Cardiac muscle cell (in vitro differentiated cells and primary cell): Measurements from ENCODE around the gene BST1. TPM values are rescaled to one million over a fixed set of nuclear protein-coding genes. Genes with fewer than 3 reads are reported as not detected.

Experiments
- DNase-seq, 2 donors: peaks; one replicate each; pipeline versions ENCODE4 v3.0.0 to v3.0.0-alpha.2; 2010 to 2017; ENCODE audit warnings: low read depth in 1 of 2, low spot score in 1 of 2
- H3K27ac ChIP-seq: fragments of 200-600 bp; sonication (generic); 2 replicates; pipeline ENCODE4 v1.5.1; 2016
- H3K27me3 ChIP-seq: fragments of 200-600 bp; sonication (generic); 2 replicates; pipeline ENCODE4 v1.6.0; 2016; ENCODE audit warnings: control low read depth
- H3K36me3 ChIP-seq: fragments of 200-600 bp; sonication (generic); 2 replicates; pipeline ENCODE4 v1.5.1; 2016; ENCODE audit warnings: control low read depth
- H3K4me1 ChIP-seq: fragments of 200-600 bp; sonication (generic); 2 replicates; pipeline ENCODE4 v1.8.1; 2017; ENCODE audit warnings: low read depth, mild to moderate bottlenecking, mixed run types
- H3K4me3 ChIP-seq: fragments of 200-600 bp; sonication (generic); 2 replicates; pipeline ENCODE4 v1.5.1; 2016; ENCODE audit warnings: mild to moderate bottlenecking
- H3K9me3 ChIP-seq: fragments of 200-600 bp; sonication (generic); 2 replicates; pipeline ENCODE4 v1.5.1; 2017; ENCODE audit warnings: low read depth, mild to moderate bottlenecking, control low read depth
- CTCF ChIP-seq: IDR thresholded peaks from 2 replicates; pipeline ENCODE4 v1.5.1; 2012; ENCODE audit warnings: low read depth, mild to moderate bottlenecking, low read length
- polyA plus RNA-seq: library from polyadenylated mRNA; unstranded; fragments of >200 nt; fragmentation: Nextera tagmentation; extraction: Ambion mirVana; gene quantifications from 2 replicates; pipeline ENCODE4 v1.2.1, GENCODE V29; 2016
- total RNA-seq: library from RNA; depleted of rRNA; stranded (reverse); fragments of >200 nt; gene quantifications from 2 replicates; pipeline ENCODE4 v1.2.3, GENCODE V29; 2016

BST1 gene
- total and polyA plus RNA-seq, 2 experiments from 2014 or later = 0.09 to 0.35 TPM

- Histone ChIP-seq H3K9me3 (no peaks in the 10 kb centered on the region), H3K27ac (no peak overlapping the region), H3K36me3 (peaks cover under 1% of the 10 kb centered on the region), H3K4me3 (no peak overlapping the region), H3K4me1 (no peaks in the 10 kb centered on the region), H3K27me3 (no peaks in the 10 kb centered on the region)
- DNase-seq = no peak
- TF ChIP-seq CTCF = no peak
Measured at GRCh38 chr4:15692602-15693001, 10.3 kb upstream of the BST1 start.

GRCh38 chr4:15694431-15694830 is 8.4 kb upstream of the BST1 start:
- H3K27ac ChIP-seq = no peak overlapping the region

GRCh38 chr4:15695240-15695699 is 7.6 kb upstream of the BST1 start:
- peak in 1 of 2 donors; percentile 87 for DNase-seq
- Histone ChIP-seq H3K27ac (no peak overlapping the region), H3K9me3 (no peaks in the 10 kb centered on the region), H3K4me1 (no peaks in the 10 kb centered on the region), H3K27me3 (no peaks in the 10 kb centered on the region), H3K36me3 (no peaks in the 10 kb centered on the region), H3K4me3 (no peak overlapping the region)
- no peak for TF ChIP-seq CTCF

More at GRCh38 chr4:15694431-15694830, 8.4 kb upstream of the BST1 start:
- no peaks in the 10 kb centered on the region for H3K9me3 ChIP-seq
- no peak overlapping the region for H3K4me3 ChIP-seq
- no peaks in the 10 kb centered on the region for H3K36me3 ChIP-seq
- TF ChIP-seq CTCF = no peak
- no peaks in the 10 kb centered on the region for H3K4me1 ChIP-seq
- no peaks in the 10 kb centered on the region for H3K27me3 ChIP-seq
- DNase-seq = no peak

- Histone ChIP-seq H3K27me3 (no peaks in the 10 kb centered on the region), H3K4me1 (no peaks in the 10 kb centered on the region), H3K36me3 (no peaks in the 10 kb centered on the region), H3K4me3 (no peak overlapping the region), H3K27ac (no peak overlapping the region), H3K9me3 (no peaks in the 10 kb centered on the region)
- no peak for TF ChIP-seq CTCF
- no peak for DNase-seq
Measured at GRCh38 chr4:15695729-15696128, 7.1 kb upstream of the BST1 start.

- no peak for DNase-seq
- no peaks in the 10 kb centered on the region for H3K4me1 ChIP-seq
- no peak overlapping the region for H3K4me3 ChIP-seq
- TF ChIP-seq CTCF = no peak
- H3K27me3 ChIP-seq = no peaks in the 10 kb centered on the region
- H3K27ac ChIP-seq = no peak overlapping the region
- no peaks in the 10 kb centered on the region for H3K36me3 ChIP-seq
- no peaks in the 10 kb centered on the region for H3K9me3 ChIP-seq
Measured at GRCh38 chr4:15696866-15697265, 6.0 kb upstream of the BST1 start.

- H3K4me3 ChIP-seq = no peak overlapping the region
- no peak overlapping the region for H3K27ac ChIP-seq
- DNase-seq = no peak
- no peak for TF ChIP-seq CTCF
- no peaks in the 10 kb centered on the region for H3K36me3 ChIP-seq
- H3K27me3 ChIP-seq = peaks cover 5% of the 10 kb centered on the region
- no peaks in the 10 kb centered on the region for H3K9me3 ChIP-seq
- peaks cover 17% of the 10 kb centered on the region for H3K4me1 ChIP-seq
Measured at GRCh38 chr4:15703439-15703838, 574 bp downstream of the BST1 start.
